DMS53 (cell line): ENCODE data around the gene COX7A2.

Experiments used
- DNase-seq: peaks from one replicate; lab custom pipeline; 2025; lab: John Stamatoyannopoulos, UW

COX7A2 gene

GRCh38 chr6:75199889-75200288 is 43.7 kb downstream of the COX7A2 start:
- DNase-seq, result no peak

GRCh38 chr6:75196081-75196687 is 47.4 kb downstream of the COX7A2 start:
- no peak for DNase-seq

GRCh38 chr6:75188221-75188925 is 55.2 kb downstream of the COX7A2 start:
- DNase-seq, result no peak
